Hematopoietic multipotent progenitor cell treated with erythropoietin and hydrocortisone succinate and interleukin-3 and kit ligand, for 4 days (in vitro differentiated cells): ENCODE data around the gene PLAC1.

Experiments
- DNase-seq: peaks from one replicate; pipeline ENCODE4 v3.0.0-alpha.2; 2015

PLAC1 gene

GRCh38 chrX:134658002-134658759 lies at the start of gene PLAC1:
Gene PLAC1 (minus strand): TSS chrX:134658471. CDS start chrX:134566682, 91,789 bp downstream.
- DNase-seq = no peak

- no peak for DNase-seq
These were observed 47.9 kb upstream of the PLAC1 start for GRCh38 chrX:134706138-134706537.

GRCh38 chrX:134695999-134696398 lies 37.7 kb upstream of the PLAC1 start:
- DNase-seq = no peak

GRCh38 chrX:134694333-134695322 lies 36.4 kb upstream of the PLAC1 start:
- no peak for DNase-seq

GRCh38 chrX:134693644-134694043 lies 35.4 kb upstream of the PLAC1 start:
- DNase-seq = no peak

GRCh38 chrX:134692990-134693389 lies 34.7 kb upstream of the PLAC1 start:
- DNase-seq = no peak

GRCh38 chrX:134692233-134692632 lies 34.0 kb upstream of the PLAC1 start:
- no peak for DNase-seq

- no peak for DNase-seq
These were observed 33.2 kb upstream of the PLAC1 start for GRCh38 chrX:134691453-134691852.

- DNase-seq = no peak
These were observed 30.6 kb upstream of the PLAC1 start for GRCh38 chrX:134688839-134689238.

GRCh38 chrX:134688031-134688823 lies 30.0 kb upstream of the PLAC1 start:
- DNase-seq = no peak

- no peak for DNase-seq
These were observed 27.4 kb upstream of the PLAC1 start for GRCh38 chrX:134685668-134686067.

GRCh38 chrX:134684956-134685355 lies 26.7 kb upstream of the PLAC1 start:
- DNase-seq = no peak

- no peak for DNase-seq
These were observed 25.2 kb upstream of the PLAC1 start for GRCh38 chrX:134683351-134684005.

- DNase-seq = no peak
These were observed 23.8 kb upstream of the PLAC1 start for GRCh38 chrX:134682081-134682480.

- no peak for DNase-seq
These were observed 21.4 kb upstream of the PLAC1 start for GRCh38 chrX:134679644-134680043.

GRCh38 chrX:134679221-134679620 lies 20.9 kb upstream of the PLAC1 start:
- DNase-seq = no peak

GRCh38 chrX:134677332-134677731 lies 19.1 kb upstream of the PLAC1 start:
- DNase-seq = no peak

- no peak for DNase-seq
These were observed 18.2 kb upstream of the PLAC1 start for GRCh38 chrX:134676436-134676835.

- no peak for DNase-seq
These were observed 14.9 kb upstream of the PLAC1 start for GRCh38 chrX:134673123-134673522.

- DNase-seq = no peak
These were observed 13.8 kb upstream of the PLAC1 start for GRCh38 chrX:134672101-134672500.

GRCh38 chrX:134671294-134671693 lies 13.0 kb upstream of the PLAC1 start:
- DNase-seq = peak; percentile 4

- DNase-seq = no peak
These were observed 12.1 kb upstream of the PLAC1 start for GRCh38 chrX:134670134-134670924.
